Adipocyte (in vitro differentiated cells): ENCODE results near the gene SLC44A4.

Experiments used
- DNase-seq: peaks from one replicate; pipeline ENCODE4 v3.0.0-alpha.2; 2015; ENCODE audit warnings: low read depth
- H3K27me3 ChIP-seq: replicated peaks from 2 replicates; pipeline ENCODE4 v1.7.0; 2013; ENCODE audit warnings: mild to moderate bottlenecking, low read length, moderate library complexity; ENCODE audit not compliant: control insufficient read depth, insufficient read depth
- H3K36me3 ChIP-seq: 2 replicates; pipeline ENCODE4 v1.7.0; 2013; ENCODE audit warnings: low read length, mild to moderate bottlenecking, moderate library complexity; ENCODE audit not compliant: control insufficient read depth, insufficient read depth, severe bottlenecking
- H3K4me1 ChIP-seq: 2 replicates; pipeline ENCODE4 v1.7.0; 2013; ENCODE audit warnings: mild to moderate bottlenecking, low read length, moderate library complexity; ENCODE audit not compliant: control insufficient read depth, insufficient read depth
- H3K4me3 ChIP-seq: 2 replicates; pipeline ENCODE4 v1.7.0; 2013; ENCODE audit warnings: mild to moderate bottlenecking, low read length, moderate library complexity
- H3K9ac ChIP-seq: 2 replicates; pipeline ENCODE4 v1.7.0; 2013; ENCODE audit warnings: mild to moderate bottlenecking, low read length, moderate library complexity
- H3K9me3 ChIP-seq: 2 replicates; pipeline ENCODE4 v1.7.0; 2013; ENCODE audit warnings: mild to moderate bottlenecking, low read length, moderate library complexity; ENCODE audit not compliant: control insufficient read depth

Gene SLC44A4

GRCh38 chr6:31878726-31879125 is at the start of gene SLC44A4:
SLC44A4 (minus strand) TSS chr6:31878997; CDS start chr6:31878980, 17 bp downstream.
- Histone ChIP-seq H3K9ac (no peak within 1 kb of the TSS), H3K4me1 (no peaks in the 10 kb centered on the region), H3K9me3 (no peaks in the 10 kb centered on the region), H3K36me3 (peaks cover 40% of the 10 kb centered on the region), H3K4me3 (no peak within 1 kb of the TSS), H3K27me3 (no peaks in the 10 kb centered on the region)
- no peak for DNase-seq

GRCh38 chr6:31928672-31928939 is 49.8 kb upstream of the SLC44A4 start:
- H3K4me1 ChIP-seq, result peaks cover 16% of the 10 kb centered on the region
- no peak overlapping the region for H3K9ac ChIP-seq
- no peak overlapping the region for H3K4me3 ChIP-seq
- H3K9me3 ChIP-seq, result peaks cover 3% of the 10 kb centered on the region
- peaks cover 6% of the 10 kb centered on the region for H3K27me3 ChIP-seq
- H3K36me3 ChIP-seq, result no peaks in the 10 kb centered on the region
- DNase-seq, result no peak

GRCh38 chr6:31927863-31928671 is 49.3 kb upstream of the SLC44A4 start:
- peaks cover 16% of the 10 kb centered on the region for H3K4me1 ChIP-seq
- no peaks in the 10 kb centered on the region for H3K36me3 ChIP-seq
- peaks cover 1% of the 10 kb centered on the region for H3K27me3 ChIP-seq
- no peak for DNase-seq
- peak overlapping the region; percentile 73 for H3K4me3 ChIP-seq
- peaks cover 3% of the 10 kb centered on the region for H3K9me3 ChIP-seq
- H3K9ac ChIP-seq, result peak overlapping the region; percentile 65

DNA sequence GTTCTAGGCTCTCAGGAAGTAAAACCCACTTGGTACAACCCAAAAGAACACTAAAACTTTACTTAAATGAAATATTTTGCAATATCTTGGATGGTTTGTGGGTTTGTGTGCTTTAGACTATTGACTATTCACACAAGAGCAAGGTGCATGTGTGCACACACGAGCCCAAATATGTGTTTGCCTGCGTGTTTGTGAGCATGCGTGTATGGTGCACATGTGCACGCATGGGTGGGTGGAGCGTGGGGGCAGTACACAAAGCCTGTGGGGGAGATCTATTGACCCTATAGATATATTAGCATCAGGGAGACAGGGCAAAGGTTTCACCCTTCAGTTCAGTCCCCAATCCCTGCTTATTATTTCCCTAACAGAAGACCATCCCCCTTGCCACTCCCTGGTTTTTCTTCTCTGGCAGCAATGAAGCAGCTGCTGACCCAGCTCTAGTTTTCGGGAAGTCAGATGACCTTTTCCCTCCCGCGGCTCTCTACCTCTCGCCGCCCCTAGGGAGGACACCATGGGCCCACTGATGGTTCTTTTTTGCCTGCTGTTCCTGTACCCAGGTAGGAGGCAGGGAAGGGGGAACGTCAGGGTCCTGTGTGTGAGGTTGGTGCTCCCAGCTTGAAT is 48.6 kb upstream of the SLC44A4 start, which contains the start of gene C2:
Gene C2 (plus strand): TSS at position 476 of the 621 bp plus-strand sequence. CDS start 36 bp downstream, at position 512.
- Histone ChIP-seq H3K4me1 (peaks cover 16% of the 10 kb centered on the region), H3K27me3 (no peaks in the 10 kb centered on the region), H3K9ac (peak within 1 kb of the TSS; percentile 65), H3K4me3 (peak within 1 kb of the TSS; percentile 73), H3K9me3 (peaks cover 3% of the 10 kb centered on the region), H3K36me3 (no peaks in the 10 kb centered on the region)
- no peak for DNase-seq

- Histone ChIP-seq H3K4me1 (peaks cover 12% of the 10 kb centered on the region), H3K9ac (no peak overlapping the region), H3K4me3 (no peak overlapping the region), H3K9me3 (peaks cover 3% of the 10 kb centered on the region), H3K27me3 (no peaks in the 10 kb centered on the region), H3K36me3 (no peaks in the 10 kb centered on the region)
- no peak for DNase-seq
Measured at GRCh38 chr6:31922942-31923341, 44.1 kb upstream of the SLC44A4 start.

DNA sequence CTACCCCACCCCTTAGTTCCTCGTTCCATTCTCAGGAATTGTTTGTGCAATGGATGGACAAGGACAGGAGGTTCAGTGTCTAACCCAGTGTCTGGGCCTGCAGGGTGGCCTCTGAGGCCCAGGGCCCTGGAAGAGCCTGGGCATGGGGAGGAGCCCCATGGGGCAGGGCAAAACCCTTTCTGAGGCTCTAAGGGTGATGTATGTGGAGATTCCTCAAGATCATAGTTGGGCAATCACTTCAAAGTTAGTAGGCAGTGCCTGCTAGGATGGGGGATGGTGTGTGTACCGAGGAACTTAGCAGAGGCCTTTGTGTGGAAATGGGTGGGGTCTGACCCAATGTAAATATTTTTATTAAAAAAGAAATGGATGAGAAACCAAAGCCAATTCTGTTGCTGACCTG is 42.0 kb upstream of the SLC44A4 start:
- Histone ChIP-seq H3K4me3 (no peak overlapping the region), H3K36me3 (no peaks in the 10 kb centered on the region), H3K27me3 (no peaks in the 10 kb centered on the region), H3K9ac (no peak overlapping the region), H3K9me3 (no peaks in the 10 kb centered on the region), H3K4me1 (no peaks in the 10 kb centered on the region)
- peak; percentile 58 for DNase-seq

DNA sequence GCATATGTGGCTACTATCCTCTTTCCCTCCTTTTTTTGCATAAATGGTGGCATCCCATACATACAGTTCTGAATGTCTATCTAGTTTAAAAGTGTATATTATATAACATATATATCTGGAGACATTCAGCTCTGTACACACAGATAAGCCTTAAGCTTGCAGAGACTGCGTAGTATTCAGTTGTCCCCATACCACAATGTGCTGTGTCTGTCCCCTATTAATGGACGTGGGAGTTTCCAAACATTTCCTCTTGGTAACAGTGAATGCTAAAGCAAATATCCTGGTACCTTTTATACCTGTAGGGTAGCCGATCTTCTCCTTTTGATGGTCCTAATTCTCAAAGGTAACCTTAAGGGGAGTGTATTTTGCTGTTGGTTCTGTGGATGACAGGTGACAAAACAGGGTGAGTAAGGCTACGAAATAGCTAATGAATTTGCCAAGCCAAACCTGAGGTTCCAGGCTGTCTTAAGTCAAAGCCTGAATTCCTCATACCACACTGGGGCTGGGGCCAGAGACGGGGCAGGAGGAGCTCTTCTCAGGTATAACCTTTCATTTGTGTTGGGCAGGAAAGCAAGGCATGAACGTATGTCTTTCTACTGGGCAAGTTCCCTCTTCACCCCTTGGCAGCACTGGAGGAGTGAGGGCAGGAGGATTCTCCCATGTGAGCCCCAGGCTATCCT is 41.0 kb upstream of the SLC44A4 start:
- DNase-seq, result no peak
- H3K9me3 ChIP-seq, result no peaks in the 10 kb centered on the region
- no peaks in the 10 kb centered on the region for H3K36me3 ChIP-seq
- H3K4me3 ChIP-seq, result no peak overlapping the region
- H3K4me1 ChIP-seq, result no peaks in the 10 kb centered on the region
- no peak overlapping the region for H3K9ac ChIP-seq
- no peaks in the 10 kb centered on the region for H3K27me3 ChIP-seq

DNA sequence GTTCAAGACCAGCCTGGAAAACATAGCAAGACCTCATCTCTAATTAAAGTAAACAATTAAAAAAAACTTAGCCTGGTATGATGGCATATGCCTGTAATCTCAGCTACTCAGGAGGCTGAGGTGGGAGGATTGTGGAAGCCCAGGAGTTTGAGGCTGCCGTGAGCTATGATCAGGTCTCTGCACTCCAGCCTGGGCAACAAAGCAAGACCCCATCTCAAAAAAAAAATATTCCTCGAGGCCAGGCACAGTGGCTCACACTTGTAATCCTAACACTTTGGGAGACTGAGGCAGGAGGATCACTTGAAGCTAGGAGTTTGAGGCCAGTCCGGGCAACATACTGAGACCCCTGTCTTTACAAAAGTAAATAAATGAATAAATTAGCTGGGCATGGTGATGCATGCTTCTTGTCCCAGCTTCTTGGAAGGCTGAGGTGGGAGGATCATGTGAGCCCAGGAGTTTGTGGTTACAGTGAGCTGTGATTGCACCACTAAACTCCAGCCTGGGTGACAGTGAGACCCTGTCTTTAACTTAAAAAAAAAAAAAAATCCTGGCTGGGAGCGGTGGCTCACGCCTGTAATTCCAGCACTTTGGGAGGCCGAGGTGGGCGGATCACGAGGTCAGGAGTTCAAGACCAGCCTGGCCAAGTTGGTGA is 39.4 kb upstream of the SLC44A4 start:
- Histone ChIP-seq H3K27me3 (no peaks in the 10 kb centered on the region), H3K4me1 (no peaks in the 10 kb centered on the region), H3K9me3 (no peaks in the 10 kb centered on the region), H3K36me3 (no peaks in the 10 kb centered on the region), H3K9ac (no peak overlapping the region), H3K4me3 (no peak overlapping the region)
- no peak for DNase-seq

DNA sequence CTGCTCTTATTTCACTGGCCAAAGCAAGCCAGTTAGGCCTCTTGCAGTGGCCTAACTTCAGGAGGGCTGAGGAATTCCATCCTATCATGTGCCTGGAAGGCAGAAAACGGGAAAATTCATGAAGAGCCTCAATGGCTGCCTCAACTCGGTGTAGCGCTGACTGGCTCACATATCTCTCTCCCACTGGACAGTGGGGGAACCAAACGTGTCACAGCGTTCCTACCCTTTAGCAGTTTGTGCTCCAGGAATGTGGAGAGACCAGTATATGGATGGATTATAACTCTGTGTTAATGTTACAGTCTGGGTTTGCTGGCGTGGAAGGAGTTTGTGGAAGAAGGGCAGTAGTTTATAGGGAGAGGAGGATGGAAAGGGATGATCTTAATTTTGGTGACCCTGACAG is 37.0 kb upstream of the SLC44A4 start:
- Histone ChIP-seq H3K4me1 (peaks cover 10% of the 10 kb centered on the region), H3K4me3 (no peak overlapping the region), H3K9ac (no peak overlapping the region), H3K9me3 (no peaks in the 10 kb centered on the region), H3K36me3 (no peaks in the 10 kb centered on the region), H3K27me3 (no peaks in the 10 kb centered on the region)
- DNase-seq, result no peak

GRCh38 chr6:31915351-31915750 is 36.6 kb upstream of the SLC44A4 start:
- Histone ChIP-seq H3K27me3 (no peaks in the 10 kb centered on the region), H3K36me3 (no peaks in the 10 kb centered on the region), H3K9ac (no peak overlapping the region), H3K4me3 (no peak overlapping the region), H3K4me1 (peaks cover 11% of the 10 kb centered on the region), H3K9me3 (no peaks in the 10 kb centered on the region)
- DNase-seq, result no peak
